Activated T-cell treated with anti-CD3 and anti-CD28 coated beads for 1 hour (primary cell): ENCODE data around the gene LOXHD1.

ENCODE experiments used
- DNase-seq: peaks from one replicate; pipeline ENCODE4 v3.0.0-alpha.2; 2020; ENCODE audit warnings: low read depth

LOXHD1 gene, protein sequence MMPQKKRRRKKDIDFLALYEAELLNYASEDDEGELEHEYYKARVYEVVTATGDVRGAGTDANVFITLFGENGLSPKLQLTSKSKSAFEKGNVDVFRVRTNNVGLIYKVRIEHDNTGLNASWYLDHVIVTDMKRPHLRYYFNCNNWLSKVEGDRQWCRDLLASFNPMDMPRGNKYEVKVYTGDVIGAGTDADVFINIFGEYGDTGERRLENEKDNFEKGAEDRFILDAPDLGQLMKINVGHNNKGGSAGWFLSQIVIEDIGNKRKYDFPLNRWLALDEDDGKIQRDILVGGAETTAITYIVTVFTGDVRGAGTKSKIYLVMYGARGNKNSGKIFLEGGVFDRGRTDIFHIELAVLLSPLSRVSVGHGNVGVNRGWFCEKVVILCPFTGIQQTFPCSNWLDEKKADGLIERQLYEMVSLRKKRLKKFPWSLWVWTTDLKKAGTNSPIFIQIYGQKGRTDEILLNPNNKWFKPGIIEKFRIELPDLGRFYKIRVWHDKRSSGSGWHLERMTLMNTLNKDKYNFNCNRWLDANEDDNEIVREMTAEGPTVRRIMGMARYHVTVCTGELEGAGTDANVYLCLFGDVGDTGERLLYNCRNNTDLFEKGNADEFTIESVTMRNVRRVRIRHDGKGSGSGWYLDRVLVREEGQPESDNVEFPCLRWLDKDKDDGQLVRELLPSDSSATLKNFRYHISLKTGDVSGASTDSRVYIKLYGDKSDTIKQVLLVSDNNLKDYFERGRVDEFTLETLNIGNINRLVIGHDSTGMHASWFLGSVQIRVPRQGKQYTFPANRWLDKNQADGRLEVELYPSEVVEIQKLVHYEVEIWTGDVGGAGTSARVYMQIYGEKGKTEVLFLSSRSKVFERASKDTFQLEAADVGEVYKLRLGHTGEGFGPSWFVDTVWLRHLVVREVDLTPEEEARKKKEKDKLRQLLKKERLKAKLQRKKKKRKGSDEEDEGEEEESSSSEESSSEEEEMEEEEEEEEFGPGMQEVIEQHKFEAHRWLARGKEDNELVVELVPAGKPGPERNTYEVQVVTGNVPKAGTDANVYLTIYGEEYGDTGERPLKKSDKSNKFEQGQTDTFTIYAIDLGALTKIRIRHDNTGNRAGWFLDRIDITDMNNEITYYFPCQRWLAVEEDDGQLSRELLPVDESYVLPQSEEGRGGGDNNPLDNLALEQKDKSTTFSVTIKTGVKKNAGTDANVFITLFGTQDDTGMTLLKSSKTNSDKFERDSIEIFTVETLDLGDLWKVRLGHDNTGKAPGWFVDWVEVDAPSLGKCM (N-terminal part only)

GRCh38 chr18:46657115-46657955 is at the start of gene LOXHD1:
Gene LOXHD1 (minus strand): TSS chr18:46657220. CDS start chr18:46657033, 187 bp downstream.
- no peak for DNase-seq

DNA sequence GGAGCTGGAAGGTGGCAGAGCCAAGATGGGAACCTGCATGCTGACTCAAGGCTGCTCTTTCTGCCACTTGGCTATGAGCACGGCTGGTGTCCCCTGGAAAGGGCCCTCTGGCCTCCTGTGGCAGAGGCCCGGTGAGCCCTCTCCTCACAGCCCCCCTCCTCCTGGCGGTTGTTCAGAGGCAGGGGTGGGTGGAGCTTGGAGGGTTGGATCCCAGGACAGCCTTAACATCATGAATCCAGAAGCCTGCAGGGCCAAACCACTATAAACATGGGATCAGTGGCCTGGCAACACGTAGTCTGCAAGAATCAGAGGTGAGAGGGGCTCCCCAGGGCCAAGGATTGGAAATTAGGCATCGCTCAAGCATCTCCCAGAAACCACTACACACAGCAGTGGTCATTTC is 48.5 kb upstream of the LOXHD1 start:
- DNase-seq, result no peak

- no peak for DNase-seq
Measured at GRCh38 chr18:46704816-46705215, 47.8 kb upstream of the LOXHD1 start.

DNA sequence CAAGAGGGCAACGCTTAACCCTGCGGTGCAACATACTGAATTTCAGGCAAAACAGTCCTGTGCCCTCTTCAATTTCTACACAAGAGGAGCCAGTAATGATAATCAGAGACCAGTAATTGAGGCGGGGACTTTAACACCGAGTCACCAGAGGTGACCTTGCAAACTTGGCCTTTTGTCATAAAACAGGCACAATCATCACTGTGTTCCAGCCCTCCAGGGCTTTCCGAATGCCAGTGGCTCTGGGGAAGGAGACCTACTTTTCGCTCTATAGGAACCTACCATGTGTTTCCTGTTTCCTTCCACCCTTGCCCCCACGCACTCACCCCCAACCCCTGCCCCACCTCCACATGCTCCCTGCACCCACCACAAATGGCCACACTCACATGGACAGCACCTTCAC is 47.2 kb upstream of the LOXHD1 start:
- no peak for DNase-seq

DNA sequence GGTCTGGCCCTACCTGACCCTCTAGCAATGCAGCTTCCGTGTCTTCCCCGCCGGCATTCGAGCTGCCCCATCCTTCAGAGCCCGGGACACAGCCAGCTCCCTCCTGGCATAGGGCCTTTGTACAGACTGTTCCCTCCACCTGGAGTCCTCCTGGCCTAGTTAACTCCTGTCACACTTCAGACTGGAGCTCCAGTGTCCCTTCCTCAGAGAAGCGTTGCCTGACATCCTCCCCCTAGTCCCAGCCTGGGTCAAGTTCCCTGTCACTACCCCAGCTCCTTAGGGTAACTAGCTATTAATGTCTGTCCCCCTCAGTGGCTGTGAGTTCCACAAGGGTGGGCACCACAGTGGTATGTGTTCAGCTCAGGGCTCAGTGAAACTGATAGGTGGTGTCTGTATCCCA is 45.5 kb upstream of the LOXHD1 start:
- DNase-seq, result no peak

- no peak for DNase-seq
Measured at GRCh38 chr18:46700066-46700824, 43.2 kb upstream of the LOXHD1 start.

DNA sequence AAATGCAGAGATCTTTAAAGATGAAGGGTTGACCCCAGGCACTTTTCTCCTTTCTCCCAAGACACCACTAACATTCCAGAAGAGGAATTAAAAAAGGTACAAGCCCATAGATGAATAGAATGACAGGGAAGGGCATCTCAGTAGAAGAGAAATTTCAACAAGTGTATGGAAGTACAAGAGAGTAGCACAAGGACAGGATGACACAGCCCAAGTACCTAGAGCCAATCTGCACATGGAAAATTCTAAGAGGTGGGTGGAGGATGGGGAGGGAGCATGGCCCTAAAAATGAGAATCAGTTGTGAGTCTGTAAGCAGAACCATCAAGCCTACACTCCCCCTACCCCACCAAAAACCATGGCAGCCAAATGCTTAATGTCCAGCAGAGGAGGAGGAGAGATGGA is 39.7 kb upstream of the LOXHD1 start:
- DNase-seq, result no peak

DNA sequence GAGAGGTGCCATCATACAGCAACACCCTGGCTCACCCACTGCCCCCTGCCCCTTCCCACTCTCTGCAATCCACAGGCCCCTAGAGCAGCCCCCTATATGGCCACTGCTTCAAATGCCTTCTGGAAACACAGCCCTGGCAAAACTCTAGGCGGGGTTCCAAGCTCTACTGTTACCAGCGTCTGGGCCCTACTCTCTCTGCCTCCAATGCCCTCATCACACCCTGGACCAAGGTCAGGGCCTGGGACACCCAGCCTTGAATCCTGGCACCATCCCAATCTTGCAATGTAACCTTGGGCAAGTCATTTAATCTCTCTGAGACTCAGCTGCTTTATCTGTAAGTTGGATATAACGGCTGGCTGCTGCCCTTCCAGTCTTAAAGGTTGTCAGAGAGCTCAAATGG is 39.2 kb upstream of the LOXHD1 start:
- no peak for DNase-seq

- DNase-seq, result no peak
Measured at GRCh38 chr18:46693996-46694395, 37.0 kb upstream of the LOXHD1 start.

DNA sequence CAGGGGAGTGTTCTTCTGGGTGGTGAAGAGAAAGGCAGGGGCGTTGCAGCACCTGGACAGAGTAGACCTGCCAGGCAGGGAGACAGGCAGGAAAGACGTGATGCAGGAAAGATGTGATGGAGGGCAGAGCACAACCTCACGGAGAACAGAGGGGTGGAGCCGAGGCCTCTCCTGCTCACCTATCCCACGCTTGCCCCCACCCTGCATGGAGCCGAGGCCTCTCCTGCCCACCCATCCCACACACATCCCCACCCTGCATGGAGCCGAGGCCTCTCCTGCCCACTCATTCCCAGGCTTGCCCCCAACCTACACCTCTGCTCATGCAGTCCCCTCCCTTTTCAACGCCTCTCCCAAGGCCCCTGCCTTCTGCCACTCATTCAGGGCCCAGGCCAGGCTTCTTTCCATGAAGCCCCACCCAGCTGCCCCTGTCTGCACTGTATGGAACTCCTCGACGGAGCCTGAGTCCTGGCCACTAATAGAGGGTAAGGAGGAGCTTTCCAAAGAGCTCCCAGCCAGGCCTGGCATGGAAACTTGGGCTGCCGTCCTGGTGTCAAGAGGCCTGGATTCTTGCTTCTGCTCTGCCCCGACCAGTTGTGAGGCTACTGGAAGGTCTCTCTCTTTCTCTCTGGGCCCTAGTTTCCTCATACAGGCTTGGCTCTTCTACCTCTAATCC is 32.0 kb upstream of the LOXHD1 start:
- no peak for DNase-seq

DNA sequence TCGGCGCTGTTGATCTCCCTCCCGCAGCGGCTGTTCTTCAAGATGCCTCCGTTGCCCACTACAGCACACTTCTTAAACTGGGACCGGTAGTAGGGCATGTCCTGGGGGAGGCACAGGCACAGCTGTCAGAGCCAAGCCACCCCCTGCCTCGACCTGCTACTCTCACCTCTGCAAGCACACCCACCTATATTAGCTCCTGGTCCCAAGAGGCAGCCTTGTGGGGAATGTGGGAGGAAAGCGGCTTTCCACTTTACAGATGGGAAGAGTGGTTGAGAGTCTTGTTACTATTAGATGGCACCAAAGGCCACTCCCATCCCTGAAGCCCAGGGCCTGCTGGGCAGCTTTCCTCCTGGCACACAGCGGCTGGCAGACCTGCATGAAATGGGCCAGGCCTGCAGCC is 29.2 kb upstream of the LOXHD1 start:
- DNase-seq, result no peak

DNA sequence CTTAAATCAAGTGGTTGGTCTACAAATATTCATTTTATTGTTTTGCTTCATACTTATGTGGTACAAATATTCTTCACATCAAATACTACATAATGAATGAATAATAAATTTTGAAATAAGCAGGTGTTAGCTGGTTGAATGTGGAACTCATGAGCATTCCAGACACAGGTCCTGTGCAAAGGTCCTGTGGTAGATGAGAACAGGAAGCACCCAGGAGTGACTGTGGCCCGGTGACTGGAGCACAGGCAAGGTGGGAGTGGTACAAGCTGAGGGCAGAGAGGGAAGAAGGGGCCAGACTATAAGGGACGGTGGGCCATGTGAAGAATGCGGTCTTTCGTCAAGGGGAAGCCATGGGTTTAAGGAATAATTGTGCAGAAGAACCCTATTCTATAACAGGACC is 26.2 kb upstream of the LOXHD1 start:
- DNase-seq, result no peak

- DNase-seq, result no peak
Measured at GRCh38 chr18:46680784-46681695, 24.0 kb upstream of the LOXHD1 start.

DNA sequence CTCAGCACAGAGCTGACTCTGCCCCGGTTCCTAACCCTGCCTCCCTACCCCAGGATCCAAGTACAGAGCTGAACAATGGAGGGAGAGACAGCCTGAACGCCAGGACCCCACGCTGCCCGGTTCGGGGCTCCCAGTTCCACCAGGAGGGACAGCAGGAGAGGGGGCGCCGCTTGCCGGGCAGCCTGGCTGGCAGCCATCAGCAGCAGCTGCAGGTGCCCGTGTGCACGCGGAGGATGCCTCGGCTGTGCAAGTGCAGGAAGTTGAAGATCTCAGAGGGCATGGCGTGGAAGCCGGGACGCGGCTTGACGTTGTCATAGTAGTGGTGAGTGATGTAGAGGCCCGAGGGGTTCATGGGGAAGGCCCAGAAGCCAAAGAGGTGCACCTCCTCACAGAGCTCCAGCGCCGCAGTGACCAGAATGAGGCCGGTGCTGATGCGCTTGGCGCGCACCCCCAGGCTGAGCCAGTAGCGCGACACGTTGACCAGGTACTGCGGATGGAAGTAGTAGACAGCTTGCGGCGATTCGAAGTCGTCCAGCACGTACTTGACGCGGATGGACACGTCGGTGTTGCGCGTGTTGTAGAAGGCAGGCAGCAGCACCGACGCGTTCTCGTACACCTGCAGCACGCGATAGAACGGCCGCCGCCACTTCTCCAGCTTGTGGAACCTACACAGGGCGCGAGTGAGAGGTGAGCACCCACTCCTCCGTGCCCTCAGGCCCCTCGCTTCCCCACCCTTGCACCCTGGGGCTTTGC is 23.0 kb upstream of the LOXHD1 start:
- DNase-seq, result no peak

DNA sequence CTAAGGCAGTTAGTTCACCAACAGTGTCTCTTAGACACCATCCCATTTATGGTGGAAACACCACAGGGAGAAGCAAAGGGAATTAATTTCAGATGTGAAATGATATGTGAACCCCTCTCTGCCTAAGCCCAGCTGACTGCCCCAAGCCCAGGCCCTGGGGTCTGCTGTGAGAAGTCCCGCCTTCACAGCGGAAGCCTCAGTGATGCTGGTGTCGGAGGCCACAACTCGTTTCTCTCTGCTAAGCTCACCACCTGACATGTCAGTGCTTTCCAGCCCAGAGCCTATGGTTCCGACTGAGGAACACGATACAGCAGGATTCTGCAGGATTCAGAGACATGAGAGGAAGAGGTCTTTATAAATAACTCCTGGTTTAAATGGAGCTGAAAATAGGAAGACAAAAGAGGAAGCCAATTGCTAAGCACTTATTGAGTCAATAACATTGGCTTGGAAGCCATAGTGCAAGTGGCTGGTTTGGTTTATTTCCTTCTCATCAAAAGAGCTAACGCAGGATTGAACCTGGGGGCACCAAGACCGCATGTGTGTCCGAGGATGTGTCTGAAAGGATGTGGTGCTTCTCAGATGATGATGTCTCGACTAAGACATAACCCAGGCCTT is 21.9 kb upstream of the LOXHD1 start:
- DNase-seq, result no peak

- no peak for DNase-seq
Measured at GRCh38 chr18:46678041-46678440, 21.0 kb upstream of the LOXHD1 start.

GRCh38 chr18:46677611-46678010 is 20.6 kb upstream of the LOXHD1 start:
- DNase-seq, result no peak
